ENCODE results near the gene LPIN1.
"Not testable (repeated sequence)": the region's sequence is repeated elsewhere in the genome, so short reads cannot be mapped to it uniquely, and the experiment has no call there.

Gene LPIN1

DNA sequence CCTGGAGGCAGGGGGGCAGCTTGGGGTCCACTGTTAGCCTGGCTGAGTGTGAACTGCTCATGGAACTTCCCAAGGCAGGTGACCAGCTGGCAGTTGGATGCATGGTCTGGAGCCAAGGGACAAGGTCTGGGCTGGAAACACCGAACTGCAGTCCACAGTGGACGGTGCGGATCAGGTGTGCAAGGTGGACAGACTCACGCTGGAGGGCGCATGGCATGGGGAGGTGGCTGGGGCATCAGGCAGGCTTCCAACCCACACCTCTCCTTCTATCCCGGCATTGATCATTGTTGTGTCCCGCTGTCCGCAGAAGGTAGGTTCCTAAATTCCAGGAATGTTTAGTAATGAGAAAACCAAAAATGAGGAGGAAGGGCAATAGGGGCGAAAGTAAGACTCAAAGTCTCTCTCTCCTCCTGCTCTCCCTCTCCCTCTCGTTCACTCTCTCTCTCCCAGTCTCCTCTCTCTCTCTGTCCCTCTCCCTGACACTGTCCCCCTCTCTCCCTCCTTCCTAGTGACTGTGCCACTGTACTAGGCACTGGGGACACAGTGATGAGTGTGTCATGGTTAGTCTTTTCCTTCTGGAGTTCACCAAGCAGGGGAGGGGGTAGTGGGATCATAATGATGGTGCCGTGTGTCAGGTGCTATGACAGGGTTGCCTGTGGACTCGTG lies 30.3 kb upstream of the LPIN1 start:
- DNase-seq (ENCODE audit: low spot score): no peak

DNA sequence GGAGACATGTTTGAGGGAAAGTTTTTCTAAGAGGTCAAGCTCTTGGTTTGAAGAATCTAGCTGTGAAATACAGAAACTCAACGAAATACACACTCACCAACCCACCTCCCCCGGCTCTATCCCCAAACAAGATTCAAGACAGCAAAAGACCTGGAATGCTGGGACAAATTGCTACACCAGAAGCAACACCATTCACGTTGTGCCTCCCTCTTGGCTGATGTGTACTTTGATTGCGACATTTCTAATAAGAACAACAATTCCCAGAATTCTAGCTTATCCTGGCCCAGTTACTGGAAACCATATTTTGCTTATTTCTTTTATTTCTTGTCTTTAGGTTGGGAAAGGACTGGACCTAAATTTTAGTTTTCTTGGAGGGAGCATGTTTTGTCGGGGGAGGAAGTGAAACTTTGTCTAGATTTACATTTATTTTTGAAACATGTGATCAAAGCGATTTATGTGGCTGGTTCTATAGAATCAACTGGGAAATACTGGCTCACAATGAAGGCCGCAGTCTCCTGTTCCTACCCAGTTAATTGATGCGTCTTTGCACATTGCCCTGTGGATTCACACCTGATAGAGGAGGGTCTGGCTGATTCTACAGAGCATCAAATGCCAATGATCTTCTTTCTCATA lies 29.6 kb upstream of the LPIN1 start:
- DNase-seq (ENCODE audit: low spot score): no peak

DNA sequence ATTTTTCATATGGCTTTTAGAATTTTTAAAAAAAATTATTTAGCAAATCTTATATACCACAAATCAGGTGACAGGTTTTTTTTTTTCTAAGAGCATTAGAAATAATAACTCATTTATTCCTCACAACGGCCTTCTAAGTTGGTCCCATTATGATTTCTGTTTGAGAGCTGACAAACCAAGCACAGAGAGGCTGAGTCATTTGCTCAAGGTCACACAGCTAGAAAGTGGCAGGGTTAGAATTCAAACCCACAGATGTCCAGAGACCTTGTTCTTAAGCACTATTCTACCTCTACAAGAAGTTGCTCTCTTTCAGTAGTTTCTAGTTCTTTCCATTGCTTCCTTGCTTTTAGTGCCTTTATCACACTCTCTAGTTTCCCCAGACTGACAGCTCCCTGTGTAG lies 28.8 kb upstream of the LPIN1 start:
- DNase-seq (ENCODE audit: low spot score): no peak

DNA sequence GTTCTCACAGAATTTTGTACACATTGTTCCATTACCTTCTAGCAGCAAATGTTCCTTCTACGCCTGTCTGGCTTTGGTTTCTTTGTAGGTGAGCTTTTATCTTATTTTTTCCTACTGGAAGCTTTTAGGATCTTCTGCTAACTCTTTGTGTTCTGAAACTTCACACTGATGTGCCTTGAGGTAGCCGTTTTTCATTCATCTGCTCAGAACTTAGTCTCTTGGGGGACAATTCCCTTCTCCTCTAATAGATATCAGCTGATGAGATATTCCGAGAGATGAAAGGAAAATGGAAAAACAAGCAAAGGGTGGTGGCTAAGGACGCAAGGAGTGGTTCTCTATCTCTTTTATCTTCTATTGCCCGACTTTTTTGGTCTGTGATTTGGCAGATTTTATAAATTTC lies 27.8 kb upstream of the LPIN1 start:
- no peak for DNase-seq (ENCODE audit: low spot score)

DNA sequence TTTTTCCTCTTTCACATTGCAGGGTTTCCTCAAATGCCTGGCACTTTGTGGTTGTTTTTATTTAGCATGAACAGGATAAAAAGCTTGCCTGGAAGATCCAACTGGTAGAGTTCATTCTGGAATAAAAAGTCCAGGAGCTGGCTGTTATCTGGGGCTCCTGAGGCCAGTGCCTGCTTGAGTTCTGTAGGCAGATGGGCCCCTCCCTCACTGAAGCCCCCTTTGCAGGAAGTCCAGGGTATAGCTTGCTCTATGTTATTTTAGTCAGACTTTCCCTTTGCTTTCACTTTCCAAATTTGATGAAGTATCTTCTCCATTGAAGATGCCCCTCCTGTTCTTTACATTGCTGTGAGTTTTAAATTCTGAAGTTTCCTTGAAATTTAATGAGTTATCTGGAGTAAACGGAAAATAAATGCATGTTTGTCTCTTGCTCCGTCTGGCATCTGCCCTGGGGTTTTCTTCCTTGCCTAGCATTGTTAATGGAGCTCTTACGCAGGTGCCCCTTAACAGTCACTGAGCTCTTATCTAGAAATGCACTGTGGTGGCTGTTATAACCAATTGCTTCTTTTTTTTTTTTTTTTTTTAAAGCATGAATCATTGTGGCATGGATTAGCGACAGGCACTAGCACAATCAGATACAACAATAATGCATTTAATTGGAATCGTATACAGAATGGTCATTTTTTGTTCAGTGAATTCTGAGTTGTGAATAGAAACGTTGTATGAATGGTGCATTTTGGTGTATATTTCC lies 27.0 kb upstream of the LPIN1 start:
- DNase-seq (ENCODE audit: low spot score): no peak

DNA sequence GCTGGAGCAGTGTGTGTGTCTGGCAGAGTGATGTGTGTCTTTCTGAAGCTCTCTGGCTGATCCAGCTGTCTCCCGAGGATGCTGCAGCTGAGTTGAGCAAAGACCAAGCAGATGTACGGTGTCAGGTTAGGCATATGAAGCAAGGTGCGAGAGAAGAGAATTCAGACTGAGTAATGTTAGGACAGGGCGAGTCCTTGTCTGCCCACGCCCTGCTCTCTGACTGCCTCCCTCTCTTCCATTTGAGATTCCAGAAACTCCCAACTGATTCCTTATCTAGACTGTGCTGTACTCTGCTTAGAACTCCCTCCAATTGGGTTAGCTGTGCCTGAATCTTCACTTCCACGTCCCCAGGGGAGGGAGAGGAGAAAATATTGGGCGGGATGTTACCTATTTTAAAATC lies 25.7 kb upstream of the LPIN1 start:
- DNase-seq (ENCODE audit: low spot score): no peak

DNA sequence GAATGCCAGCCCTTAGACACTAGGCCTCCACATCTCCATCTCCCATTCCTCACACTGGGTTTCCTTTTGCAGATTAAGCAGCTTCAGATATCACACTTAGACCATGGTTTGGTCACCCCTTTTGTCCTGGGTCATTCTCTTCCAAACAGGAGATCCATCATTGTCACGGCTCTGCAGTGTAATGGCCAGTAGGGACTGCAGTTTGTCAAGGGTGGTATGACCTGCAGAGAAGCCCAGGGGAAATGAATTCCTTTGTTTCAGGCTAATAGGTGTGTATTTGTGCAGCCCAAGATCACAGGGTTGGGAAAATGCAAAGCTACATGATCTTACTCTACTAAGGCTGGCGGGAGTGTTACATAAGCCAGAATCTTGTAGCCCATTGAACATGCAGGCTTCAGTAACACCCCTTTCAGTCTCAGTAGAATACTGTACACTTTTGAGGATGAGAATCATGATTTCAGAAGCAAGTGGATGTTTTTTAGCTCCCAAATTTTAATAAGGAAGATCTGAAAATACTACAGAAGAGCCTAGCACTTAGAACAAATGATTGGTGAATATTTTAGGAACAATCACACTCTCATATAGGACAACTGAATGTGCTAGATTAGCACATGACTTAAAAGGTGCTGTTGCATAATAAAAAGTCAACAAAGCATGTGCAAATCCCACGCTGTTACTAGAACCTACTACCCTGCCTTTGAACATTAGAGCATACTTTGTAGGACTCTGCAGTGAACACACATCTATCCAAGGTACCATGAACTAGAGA lies 24.0 kb upstream of the LPIN1 start:
- DNase-seq (ENCODE audit: low spot score): no peak

DNA sequence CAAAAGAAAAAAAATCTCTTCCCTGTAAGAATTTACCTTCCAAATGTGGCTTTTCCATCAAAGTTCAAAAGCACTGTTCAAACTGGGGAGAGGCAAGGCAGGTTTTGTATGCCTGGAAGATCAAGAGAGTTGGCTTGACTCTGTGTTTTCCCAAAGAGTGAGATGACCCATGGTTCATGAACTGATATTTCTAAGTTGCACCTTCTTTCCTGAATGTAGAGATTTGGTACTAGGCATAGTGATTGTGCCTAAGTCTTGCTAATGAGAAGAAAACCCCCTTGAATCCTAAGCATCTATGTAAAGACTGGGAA lies 23.4 kb upstream of the LPIN1 start:
- no peak for DNase-seq (ENCODE audit: low spot score)

DNA sequence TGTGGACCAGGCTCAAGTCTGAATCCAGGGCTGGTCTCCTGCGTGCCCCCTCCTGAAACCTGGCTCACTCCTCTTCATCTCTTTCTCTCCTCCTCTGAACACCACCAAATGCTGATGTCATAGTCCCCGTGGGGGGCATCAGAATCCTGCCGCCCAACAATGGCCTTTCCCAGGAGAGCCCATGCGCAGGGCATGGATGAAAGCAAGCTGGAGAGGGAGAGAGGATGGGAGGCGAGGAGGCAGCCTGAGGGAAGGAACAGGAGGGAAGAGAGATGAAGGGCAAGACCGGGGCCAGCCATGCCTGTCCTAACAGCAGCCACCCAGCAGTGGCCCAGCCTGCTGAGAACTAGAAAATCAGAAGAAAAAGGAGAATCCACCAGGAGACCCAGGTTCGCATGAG lies 22.3 kb upstream of the LPIN1 start:
- DNase-seq (ENCODE audit: low spot score): no peak

DNA sequence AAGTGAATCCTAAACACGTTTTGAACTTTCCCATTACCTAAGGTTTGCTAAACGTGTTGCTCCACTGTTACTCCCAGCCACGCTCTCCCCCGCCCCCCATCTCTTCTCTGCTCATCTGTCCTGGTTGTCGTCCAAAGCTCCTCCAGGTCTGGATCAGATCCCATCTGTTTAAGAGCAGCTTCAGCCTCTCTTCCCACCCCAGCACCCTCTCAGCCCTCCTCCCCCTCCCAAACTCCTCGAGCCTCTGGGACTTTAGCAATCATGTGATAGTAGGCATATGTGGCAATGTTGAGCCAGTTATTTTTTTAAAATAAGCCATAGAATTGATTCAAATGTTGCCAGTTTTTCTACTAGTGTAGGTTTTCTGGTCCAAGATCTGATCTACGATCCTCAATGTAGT lies 20.0 kb upstream of the LPIN1 start:
- no peak for DNase-seq (ENCODE audit: low spot score)

DNA sequence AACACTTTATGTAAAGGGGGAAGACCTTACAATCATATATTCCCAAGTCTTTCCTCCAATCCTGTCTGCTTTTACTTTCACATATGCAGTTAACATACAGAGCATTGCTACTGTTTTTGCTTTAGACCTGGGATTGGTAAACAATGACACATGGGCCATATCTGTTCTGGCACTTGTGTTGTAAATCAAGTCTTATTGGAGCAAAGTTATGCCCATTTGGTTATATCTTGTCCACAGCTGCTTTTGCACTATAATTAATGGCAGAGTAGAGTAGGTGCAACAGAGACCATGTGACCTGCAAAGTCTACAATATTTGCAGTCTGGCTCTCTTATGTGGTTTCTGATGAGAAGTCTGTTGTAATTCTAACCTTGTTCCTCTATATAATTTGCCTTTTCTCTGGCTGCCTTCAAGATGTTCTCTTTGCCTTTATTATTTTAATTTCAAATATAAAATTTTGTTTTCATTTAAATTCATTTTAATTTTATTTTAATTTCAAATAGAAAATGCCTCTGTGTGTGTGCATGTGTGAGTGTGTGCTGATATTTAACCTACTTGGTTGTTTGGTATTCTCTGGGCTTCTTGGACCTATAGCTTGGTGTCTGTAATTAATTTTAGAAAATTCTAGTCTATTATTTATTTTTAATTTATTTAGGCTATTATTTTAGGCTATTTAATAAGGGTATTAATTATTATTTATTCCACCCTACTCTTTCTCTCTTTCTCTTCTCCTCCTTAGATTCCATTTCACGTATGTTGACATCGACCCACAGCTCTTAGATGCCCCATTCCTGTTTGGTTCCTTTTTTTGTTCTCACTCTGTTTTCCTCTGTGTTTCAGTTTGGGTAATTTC lies 16.8 kb upstream of the LPIN1 start:
- DNase-seq (ENCODE audit: low spot score): no peak

DNA sequence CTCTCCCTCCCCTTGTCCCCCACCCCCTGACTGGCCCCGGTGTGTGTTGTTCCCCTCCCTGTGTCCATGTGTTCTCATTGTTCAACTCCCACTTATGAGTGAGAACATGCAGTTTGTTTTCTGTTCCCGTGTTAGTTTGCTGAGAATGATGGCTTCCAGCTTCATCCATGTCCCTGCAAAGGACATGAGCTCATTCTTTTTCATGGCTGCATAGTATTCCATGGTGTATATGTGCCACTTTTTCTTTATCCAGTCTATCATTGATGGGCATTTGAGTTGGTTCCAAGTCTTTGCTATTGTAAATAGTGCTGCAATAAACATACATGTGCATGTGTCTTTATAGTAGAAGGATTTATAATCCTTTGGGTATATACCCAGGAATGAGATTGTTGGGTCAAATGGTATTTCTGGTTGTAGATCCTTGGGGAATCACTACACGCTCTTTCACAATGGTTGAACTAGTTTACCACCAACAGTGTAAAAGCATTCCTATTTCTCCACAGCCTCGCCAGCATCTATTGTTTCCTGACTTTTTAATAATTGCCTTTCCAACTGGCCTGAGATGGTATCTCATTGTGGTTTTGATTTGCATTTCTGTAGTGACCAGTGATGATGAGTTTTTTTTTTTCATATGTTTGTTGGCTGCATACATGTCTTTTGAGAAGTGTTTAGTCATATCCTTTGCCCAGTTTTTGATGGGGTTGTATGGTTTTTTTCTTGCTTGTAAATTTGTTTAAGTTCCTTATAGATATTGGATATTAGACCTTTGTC lies 15.0 kb upstream of the LPIN1 start:
- DNase-seq (ENCODE audit: low spot score): not testable (repeated sequence)

DNA sequence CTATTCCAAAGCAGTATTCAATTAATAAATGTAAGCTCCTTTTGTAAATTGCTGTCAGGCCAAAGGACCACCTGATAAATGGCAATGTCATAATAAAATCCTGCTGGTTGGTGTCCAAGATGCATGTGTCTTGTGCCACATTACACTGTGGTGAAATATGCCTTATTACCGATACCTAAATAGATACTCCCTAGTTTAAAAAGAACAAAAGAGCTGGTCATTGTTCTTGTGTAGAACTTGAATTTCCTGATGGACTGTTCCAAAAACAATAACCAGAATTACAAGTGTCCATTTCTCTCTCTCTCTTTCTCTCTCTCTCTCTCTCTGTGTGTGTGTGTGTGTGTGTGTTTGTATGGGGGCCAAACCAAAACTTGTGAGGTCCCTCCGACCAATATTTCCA lies 13.8 kb upstream of the LPIN1 start:
- DNase-seq (ENCODE audit: low spot score): no peak

DNA sequence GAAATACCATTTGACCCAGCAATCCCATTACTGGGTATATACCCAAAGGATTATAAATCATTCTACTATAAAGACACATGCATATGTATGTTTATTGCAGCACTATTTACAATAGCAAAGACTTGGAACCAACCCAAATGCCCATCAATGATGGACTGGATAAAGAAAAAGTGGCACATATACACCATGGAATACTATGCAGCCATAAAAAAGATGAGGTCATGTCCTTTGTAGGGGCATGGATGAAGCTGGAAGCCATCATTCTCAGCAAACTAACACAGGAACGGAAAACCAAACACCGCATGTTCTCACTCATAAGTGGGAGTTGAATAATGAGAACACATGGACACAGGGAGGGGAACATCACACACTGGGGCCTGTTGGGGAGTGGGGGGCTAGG lies 8.6 kb upstream of the LPIN1 start:
- not testable (repeated sequence) for DNase-seq (ENCODE audit: low spot score)

DNA sequence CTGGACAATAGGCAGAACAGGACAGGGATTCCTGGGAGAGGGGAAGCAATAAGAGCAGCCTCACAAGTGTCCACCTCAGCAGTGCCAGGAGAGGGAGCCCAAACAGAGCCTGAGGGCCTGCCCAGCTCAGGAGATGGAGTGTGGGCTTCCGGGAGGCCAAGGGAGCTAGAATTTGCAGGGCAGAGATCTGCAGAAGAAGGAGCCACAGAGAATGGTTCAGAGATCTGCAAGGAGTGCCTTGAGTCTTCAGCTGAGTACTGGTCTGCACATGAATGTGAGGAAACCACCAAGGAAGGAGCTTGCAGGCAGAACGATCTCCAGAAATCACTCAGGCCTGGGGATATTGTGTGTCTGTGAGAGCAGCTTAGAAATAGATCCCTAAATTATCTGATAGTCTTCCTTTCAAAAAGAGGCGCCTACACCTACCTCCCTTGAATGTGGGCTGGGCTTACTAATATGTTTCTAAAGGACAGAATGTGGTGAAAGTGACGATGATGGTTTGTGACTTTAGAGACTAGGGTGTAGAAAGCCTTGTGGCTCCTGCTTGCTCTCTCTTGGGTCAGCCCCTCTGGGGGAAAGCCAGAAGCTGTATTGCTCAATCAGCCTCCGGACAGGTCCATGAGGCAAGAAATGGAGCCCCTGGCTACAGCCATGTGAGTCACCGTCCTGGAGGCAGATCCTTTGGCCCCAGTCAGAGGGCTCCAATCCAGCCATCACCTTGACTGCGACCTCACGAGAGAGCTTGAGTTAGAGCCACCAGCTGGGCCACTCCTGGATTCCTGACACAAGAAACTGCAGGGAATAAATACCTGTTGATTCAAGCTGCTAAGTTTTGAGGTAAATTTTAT lies 7.6 kb upstream of the LPIN1 start:
- DNase-seq (ENCODE audit: low spot score): peak; percentile 46

DNA sequence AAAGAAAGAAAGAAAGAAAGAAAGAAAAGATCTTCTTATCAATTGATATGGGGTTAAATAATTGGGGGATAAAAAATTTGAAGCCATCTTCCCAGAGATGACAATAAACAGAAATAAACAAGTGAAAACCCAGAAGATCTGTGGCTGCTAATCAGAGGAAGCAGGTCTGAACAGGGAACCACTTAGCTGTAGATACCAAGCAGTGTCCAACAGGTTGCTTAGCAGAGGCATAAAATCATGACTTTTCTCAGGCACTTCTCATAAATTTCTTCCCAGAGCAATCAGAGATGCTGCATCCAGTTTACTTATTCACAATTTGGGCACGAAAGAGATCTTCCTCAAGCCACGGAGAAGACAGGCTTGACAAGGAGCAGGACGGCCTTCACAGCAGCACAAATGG lies 5.7 kb upstream of the LPIN1 start:
- DNase-seq (ENCODE audit: low spot score): no peak

DNA sequence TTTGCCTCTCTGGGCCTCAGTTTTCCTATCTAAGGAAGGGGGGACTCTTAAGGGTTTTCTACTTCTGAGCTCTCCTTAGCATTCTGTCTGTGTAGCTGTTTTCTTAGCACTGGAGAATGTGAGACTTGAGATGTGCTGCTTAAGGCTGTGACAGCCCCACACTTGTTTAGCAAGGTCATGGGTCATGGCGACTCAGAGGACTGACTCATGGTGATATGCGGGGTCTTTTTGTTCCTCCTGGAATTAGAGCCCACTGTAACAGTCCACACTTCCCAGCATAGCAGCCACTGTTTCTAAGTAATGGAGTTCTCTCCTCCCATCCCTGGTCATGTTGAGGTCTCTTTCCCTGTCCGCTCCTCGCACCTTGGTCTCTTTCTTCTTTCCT lies 4.1 kb upstream of the LPIN1 start:
- no peak for DNase-seq (ENCODE audit: low spot score)

DNA sequence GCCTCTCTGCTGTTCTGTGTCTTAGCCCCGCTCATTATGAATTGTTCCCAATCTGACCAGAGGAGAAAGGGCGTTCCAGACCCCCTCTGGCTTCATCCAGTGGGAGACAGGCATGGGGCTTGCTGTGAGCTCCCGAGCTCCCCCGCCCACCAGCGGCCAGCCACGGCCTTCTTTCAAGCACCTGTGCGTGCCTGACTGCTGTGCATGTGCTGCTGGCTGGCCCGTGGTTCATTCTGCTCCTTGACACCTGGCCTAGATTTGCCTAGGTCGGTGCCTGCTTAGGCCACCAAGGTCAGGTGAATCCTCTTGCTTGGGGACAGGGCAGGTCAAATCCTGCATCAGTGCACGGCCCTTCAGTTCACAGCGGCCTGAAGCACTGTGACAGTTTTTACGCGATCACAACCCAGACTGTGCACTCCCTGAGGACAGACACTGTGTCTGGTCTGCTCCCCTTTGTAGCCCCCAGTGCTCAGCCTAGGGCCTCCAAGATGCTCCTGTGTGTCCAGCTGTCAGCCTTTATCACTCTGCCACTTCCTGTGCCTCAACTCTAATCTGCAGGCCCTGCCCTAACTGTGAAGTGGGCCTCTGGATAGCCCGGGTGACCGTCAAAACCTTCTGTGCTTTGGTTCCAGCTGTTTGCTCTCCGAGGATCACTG lies 3.6 kb upstream of the LPIN1 start:
- DNase-seq (ENCODE audit: low spot score): no peak

DNA sequence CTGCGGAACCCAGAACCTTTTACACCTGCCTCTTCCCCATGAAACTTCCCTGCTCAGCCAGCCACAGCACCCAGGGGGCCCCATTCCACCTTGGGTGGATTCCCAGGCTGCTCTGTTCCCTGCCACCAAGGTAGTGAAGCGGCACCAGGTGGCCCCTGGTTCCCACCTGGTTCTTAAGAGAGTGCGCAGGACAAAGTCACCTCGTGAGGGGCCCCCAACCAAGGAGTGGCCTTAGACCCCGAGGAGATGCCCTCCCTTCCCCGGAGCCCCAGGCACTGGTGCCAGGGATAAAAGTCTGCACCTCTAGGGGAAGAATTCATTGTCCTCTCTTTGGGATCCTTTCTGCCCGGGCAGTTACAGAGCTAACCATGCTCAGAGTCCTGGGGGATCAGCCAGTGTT lies 3.1 kb upstream of the LPIN1 start:
- DNase-seq (ENCODE audit: low spot score): no peak
